Omental fat pad (tissue), 4 donors: Measurements from ENCODE around the gene DUSP19. TPM values are rescaled to one million over a fixed set of nuclear protein-coding genes. Genes with fewer than 3 reads are reported as not detected.

Experiments used
- ATAC-seq: fragments of 150-250 bp; one replicate; pipeline ENCODE4 v1.9.1; 2016; ENCODE audit warnings: mild to moderate bottlenecking, moderate library complexity; ENCODE audit not compliant: low FRiP score
- DNase-seq: peaks from one replicate; pipeline ENCODE4 v3.0.0-alpha.2; 2019; ENCODE audit warnings: low spot score
- total RNA-seq, 4 donors: library from RNA; depleted of rRNA; stranded (reverse); fragments of >200 nt; gene quantifications; one replicate each; pipeline ENCODE4 v1.1.0, GENCODE V29; 2016
- TF ChIP-seq, protein P1 (sequence below), 3 donors: fragments of 450-650 bp; IDR thresholded peaks; one replicate each; pipeline ENCODE4 v1.5.1; 2016 to 2017; ENCODE audit warnings: antibody characterized with exemption in 3 of 3, mild to moderate bottlenecking in 3 of 3, moderate library complexity in 2 of 3

The DUSP19 gene
- 1 to 10 TPM in 3 of 4 donors, under 1 TPM in 1; 0.60 to 2.8 (median 1.5) TPM for total RNA-seq

DNA sequence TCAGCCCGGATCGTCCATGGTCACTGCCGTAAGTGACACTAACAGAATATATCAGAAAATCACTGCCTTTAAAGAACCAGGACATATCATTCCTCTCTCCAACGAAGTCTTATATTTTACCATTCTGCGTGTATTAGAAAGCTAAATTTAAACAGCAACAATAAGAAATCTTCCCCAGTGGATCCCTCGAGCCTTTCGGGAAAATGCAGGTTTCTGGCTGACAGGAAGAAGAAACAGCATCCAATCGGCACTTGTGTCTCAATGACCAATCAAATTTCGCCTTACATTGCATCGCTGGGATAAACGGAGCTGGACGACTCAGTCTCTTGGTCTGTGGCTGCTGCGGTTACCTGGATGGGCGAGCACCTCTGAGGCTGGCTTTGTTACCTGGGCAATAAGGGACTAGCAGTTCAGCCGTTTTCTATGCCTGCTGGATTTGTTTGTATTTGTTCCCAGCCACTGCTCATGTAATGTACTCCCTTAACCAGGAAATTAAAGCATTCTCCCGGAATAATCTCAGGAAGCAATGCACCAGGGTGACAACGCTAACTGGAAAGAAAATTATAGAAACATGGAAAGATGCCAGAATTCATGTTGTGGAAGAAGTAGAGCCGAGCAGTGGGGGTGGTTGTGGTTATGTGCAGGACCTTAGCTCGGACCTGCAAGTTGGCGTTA, at the start of gene DUSP19:
Gene DUSP19 (plus strand): TSS at position 284 of the 675 bp plus-strand sequence. CDS start 187 bp downstream, at position 471.
- peak; percentile 95 for DNase-seq
- ATAC-seq = peak; percentile 94
- TF ChIP-seq, protein P1, sequence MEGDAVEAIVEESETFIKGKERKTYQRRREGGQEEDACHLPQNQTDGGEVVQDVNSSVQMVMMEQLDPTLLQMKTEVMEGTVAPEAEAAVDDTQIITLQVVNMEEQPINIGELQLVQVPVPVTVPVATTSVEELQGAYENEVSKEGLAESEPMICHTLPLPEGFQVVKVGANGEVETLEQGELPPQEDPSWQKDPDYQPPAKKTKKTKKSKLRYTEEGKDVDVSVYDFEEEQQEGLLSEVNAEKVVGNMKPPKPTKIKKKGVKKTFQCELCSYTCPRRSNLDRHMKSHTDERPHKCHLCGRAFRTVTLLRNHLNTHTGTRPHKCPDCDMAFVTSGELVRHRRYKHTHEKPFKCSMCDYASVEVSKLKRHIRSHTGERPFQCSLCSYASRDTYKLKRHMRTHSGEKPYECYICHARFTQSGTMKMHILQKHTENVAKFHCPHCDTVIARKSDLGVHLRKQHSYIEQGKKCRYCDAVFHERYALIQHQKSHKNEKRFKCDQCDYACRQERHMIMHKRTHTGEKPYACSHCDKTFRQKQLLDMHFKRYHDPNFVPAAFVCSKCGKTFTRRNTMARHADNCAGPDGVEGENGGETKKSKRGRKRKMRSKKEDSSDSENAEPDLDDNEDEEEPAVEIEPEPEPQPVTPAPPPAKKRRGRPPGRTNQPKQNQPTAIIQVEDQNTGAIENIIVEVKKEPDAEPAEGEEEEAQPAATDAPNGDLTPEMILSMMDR (IDR thresholded peaks at IDR 0.05) = no peak

DNA sequence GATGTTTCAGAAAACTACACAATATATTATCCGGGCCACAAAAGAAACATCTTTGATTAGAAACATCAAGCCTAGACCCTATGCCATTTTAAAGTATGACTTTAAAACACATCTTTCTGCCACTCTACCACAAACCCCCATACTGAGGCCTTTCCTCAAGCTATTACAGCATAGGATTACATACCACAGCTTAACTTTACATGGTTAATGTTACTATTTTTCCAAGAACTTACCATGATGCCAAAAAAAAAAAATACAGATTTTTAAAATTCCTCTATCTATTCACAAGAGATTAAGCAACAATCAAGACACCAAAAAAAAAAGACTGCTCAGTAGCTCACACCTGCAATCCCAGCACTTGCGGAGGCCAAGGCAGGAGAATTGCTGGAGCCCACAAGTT, 49.3 kb upstream of the DUSP19 start:
- TF ChIP-seq, protein P1 (IDR thresholded peaks at IDR 0.05) = no peak
- DNase-seq (no peak), ATAC-seq (no peak)

GRCh38 chr2:183031911-183032794, 46.4 kb upstream of the DUSP19 start:
- TF ChIP-seq, protein P1 (IDR thresholded peaks at IDR 0.05) = no peak
- no peak for ATAC-seq
- no peak for DNase-seq

GRCh38 chr2:183033951-183034350, 44.6 kb upstream of the DUSP19 start:
- DNase-seq (no peak), ATAC-seq (no peak)
- TF ChIP-seq, protein P1 (IDR thresholded peaks at IDR 0.05) = no peak

- ATAC-seq (no peak), DNase-seq (no peak)
- TF ChIP-seq, protein P1 (IDR thresholded peaks at IDR 0.05) = no peak
These were observed 43.7 kb upstream of the DUSP19 start for GRCh38 chr2:183034806-183035205.

GRCh38 chr2:183035298-183035953, 43.1 kb upstream of the DUSP19 start:
- ATAC-seq (no peak), DNase-seq (no peak)
- TF ChIP-seq, protein P1 (IDR thresholded peaks at IDR 0.05) = no peak
